ENCODE data around the gene KDM5B.
"Not testable (repeated sequence)": the region's sequence is repeated elsewhere in the genome, so short reads cannot be mapped to it uniquely, and the experiment has no call there.

The KDM5B gene

GRCh38 chr1:202812176-202813026, 4.2 kb upstream of the KDM5B start:
- no peak for DNase-seq

GRCh38 chr1:202811296-202812175, 3.3 kb upstream of the KDM5B start:
- peak in 1 of 2 experiments; percentile 11 for DNase-seq

- DNase-seq, result peak; percentile 82 to 83
Observed at GRCh38 chr1:202810615-202811295, 2.5 kb upstream of the KDM5B start, which contains the start of gene PCAT6. Gene PCAT6, plus strand, starts transcription at chr1:202810954.

- no peak for DNase-seq
Observed at GRCh38 chr1:202810193-202810614, 2.0 kb upstream of the KDM5B start.

GRCh38 chr1:202809597-202810159, 1.5 kb upstream of the KDM5B start:
- no peak for DNase-seq

GRCh38 chr1:202807451-202807925, 733 bp downstream of the KDM5B start:
- peak; percentile 56 to 66 for DNase-seq

- DNase-seq, result peak; percentile 7
Observed at GRCh38 chr1:202806845-202807450, 1.3 kb downstream of the KDM5B start.

- no peak for DNase-seq
Observed at GRCh38 chr1:202805886-202806844, 2.1 kb downstream of the KDM5B start.

- no peak for DNase-seq
Observed at GRCh38 chr1:202804126-202804525, 4.1 kb downstream of the KDM5B start.

GRCh38 chr1:202802998-202803932, 5.0 kb downstream of the KDM5B start:
- DNase-seq, result no peak

GRCh38 chr1:202802034-202802433, 6.2 kb downstream of the KDM5B start:
- DNase-seq, result no peak

- no peak for DNase-seq
Observed at GRCh38 chr1:202801175-202801574, 7.0 kb downstream of the KDM5B start.

- DNase-seq, result no peak
Observed at GRCh38 chr1:202800742-202801141, 7.5 kb downstream of the KDM5B start.

GRCh38 chr1:202798792-202799331, 9.4 kb downstream of the KDM5B start:
- no peak for DNase-seq

- DNase-seq, result no peak
Observed at GRCh38 chr1:202798260-202798659, 10.0 kb downstream of the KDM5B start.

- DNase-seq, result no peak
Observed at GRCh38 chr1:202796670-202797069, 11.6 kb downstream of the KDM5B start.

GRCh38 chr1:202794931-202795330, 13.3 kb downstream of the KDM5B start:
- not testable (repeated sequence) for DNase-seq

GRCh38 chr1:202794051-202794740, 14.0 kb downstream of the KDM5B start:
- DNase-seq, result no peak

All from activated CD4-positive, alpha-beta T cell treated with anti-CD3 and anti-CD28 coated beads, Interleukin-2, amount 50 U/mL, for 4 hours (primary cell).